ENCODE results near the gene ALMS1.
"Not testable (repeated sequence)": the region's sequence is repeated elsewhere in the genome, so short reads cannot be mapped to it uniquely, and the experiment has no call there.

- not testable (repeated sequence) for TF ChIP-seq EZH2 (IDR thresholded peaks at IDR 0.05; ENCODE audit: low read length)
- TF ChIP-seq, protein P1, sequence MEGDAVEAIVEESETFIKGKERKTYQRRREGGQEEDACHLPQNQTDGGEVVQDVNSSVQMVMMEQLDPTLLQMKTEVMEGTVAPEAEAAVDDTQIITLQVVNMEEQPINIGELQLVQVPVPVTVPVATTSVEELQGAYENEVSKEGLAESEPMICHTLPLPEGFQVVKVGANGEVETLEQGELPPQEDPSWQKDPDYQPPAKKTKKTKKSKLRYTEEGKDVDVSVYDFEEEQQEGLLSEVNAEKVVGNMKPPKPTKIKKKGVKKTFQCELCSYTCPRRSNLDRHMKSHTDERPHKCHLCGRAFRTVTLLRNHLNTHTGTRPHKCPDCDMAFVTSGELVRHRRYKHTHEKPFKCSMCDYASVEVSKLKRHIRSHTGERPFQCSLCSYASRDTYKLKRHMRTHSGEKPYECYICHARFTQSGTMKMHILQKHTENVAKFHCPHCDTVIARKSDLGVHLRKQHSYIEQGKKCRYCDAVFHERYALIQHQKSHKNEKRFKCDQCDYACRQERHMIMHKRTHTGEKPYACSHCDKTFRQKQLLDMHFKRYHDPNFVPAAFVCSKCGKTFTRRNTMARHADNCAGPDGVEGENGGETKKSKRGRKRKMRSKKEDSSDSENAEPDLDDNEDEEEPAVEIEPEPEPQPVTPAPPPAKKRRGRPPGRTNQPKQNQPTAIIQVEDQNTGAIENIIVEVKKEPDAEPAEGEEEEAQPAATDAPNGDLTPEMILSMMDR (optimal IDR thresholded peaks at IDR 0.05 in 1 of 3, IDR thresholded peaks at IDR 0.05 in 1 of 3, conservative IDR thresholded peaks at IDR 0.05 in 1 of 3; ENCODE audit: extremely low read depth in 1 of 3, insufficient read depth in 2 of 3, low read length in 3 of 3): not testable (repeated sequence)
These were observed 239.0 kb downstream of the ALMS1 start for GRCh38 chr2:73624625-73625024.

Data from keratinocyte (primary cell).